D341Med (cell line): Measurements from ENCODE around the gene SYNPR.

Experiments used
- DNase-seq: peaks from one replicate; pipeline ENCODE4 v3.0.0; 2012; ENCODE audit warnings: low spot score

The SYNPR gene

GRCh38 chr3:63384382-63384781 lies 106.3 kb downstream of the SYNPR start:
- DNase-seq: no peak

DNA sequence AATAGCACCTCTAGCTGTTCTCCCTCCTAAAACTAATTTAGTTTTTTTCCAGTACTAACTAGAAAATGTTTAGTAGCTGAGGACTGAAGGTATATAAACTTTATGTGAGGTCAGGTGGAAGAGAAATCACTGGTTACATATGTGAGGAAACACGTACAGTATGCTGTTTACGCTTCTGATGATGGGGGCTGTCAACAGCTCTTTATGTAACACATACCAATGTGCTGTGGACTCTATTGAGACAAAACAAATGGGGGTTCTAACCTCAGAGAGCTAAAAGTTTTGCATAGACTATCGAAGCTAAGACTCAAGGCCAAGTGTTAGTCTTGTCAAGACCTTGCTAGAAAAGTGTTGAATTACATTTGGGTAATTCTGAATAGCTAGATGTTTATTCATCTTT lies 107.5 kb downstream of the SYNPR start:
- DNase-seq: no peak

DNA sequence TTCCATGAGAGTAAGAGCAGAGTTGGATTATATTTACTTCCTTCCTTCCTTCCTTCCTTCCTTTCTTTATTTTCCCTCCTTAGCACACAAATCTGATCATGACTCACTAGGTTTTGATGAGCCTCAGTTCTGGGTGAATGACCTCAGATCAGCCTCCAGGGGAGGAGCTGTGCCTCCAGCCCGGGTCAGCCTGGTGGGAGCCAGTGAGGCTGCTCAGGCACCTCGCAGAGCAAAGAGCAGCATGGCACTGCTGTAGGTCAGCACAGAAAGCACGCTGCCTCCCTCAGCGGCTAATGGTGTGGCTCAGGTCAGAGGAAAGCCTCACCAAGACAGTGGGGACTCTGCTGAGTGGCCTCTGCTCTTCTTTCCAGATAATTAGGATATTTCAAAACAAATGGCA lies 108.5 kb downstream of the SYNPR start:
- no peak for DNase-seq

- no peak for DNase-seq
Observed at GRCh38 chr3:63387568-63387967, 109.5 kb downstream of the SYNPR start.

DNA sequence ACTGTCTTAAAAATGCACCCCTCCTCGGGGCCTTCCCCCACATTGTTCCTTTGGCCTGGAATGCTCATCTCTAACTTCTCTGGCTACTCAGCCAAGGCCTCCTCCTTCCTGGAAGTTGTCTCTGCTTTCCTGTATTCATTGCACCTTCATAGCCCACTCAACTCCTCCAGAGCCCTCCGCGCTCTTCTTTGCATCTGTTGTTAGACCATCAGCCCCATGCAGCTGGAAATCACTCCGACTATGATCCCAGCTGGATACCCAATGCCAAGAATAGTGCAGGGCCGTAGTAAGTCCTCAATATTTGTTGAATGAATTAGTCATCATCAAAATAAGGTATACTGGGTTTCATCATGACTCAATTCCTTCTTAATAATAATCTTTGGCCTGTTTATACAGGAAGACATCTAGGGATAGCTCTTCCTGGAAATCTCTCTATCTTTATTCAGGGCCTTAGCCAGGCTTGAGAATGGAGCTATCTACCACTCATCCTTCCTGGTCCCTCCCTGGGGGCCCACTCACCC lies 112.7 kb downstream of the SYNPR start:
- no peak for DNase-seq

- no peak for DNase-seq
Observed at GRCh38 chr3:63395960-63396359, 117.9 kb downstream of the SYNPR start.

- DNase-seq: no peak
Observed at GRCh38 chr3:63400246-63400860, 122.2 kb downstream of the SYNPR start.

- no peak for DNase-seq
Observed at GRCh38 chr3:63405882-63406281, 127.8 kb downstream of the SYNPR start.

DNA sequence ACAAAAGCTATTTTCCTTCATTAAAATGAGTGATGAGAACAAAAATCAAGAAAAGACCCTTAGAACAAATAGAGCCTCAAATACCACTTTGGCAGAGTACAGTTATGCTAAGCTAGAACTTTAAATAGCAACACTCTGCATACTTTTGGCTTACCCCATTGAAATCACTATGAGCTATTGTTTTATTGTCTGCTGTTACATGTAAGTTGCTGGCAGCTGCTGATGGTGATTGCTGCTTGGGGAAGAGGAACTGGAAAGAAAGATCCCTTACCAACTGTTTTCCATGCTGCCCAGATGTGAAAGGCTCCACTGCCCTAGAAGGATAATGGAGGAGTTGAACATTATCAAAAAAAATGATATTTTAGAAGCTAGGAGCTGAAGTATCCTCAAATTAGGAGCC lies 135.4 kb downstream of the SYNPR start:
- no peak for DNase-seq

GRCh38 chr3:63414607-63415006 lies 136.5 kb downstream of the SYNPR start:
- DNase-seq: no peak

GRCh38 chr3:63429905-63430304 lies 151.8 kb downstream of the SYNPR start:
- no peak for DNase-seq

DNA sequence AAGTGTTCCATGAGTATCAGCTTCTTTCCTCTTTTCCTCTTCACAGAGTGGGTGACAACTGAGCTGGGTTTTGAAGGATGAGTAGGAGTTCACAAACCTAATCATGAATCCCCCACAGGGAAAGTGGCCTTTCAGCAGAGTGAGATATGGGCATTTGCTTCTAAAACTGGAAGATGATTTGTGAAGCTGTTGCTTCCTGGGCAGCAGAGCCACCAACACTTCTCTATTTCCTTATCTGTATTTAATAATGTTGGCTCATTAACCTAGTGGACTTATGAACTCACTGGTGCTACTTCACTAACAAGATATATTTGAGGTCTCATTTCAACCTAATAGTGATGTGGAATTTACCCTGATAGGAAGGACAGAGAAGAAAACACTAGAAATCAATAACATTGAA lies 152.8 kb downstream of the SYNPR start:
- no peak for DNase-seq

DNA sequence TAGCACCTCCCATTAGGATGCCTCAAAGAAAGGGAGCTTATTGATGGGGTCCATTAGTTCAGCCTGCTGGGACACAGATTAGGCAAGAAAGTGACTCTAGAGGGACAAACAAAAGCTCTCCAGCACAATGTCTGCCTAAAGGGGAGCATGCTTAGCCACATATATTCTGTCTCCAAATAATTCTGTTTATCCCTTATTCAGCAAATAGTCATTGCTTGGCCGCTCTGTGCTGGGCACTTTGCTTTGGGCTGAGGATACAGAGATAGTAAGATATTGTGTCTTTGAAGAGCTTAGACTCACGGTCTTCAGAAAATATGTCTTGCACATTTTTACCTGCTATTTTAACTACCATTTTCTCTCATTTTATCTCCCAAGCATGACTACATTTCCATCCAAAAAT lies 159.8 kb downstream of the SYNPR start:
- DNase-seq: no peak

DNA sequence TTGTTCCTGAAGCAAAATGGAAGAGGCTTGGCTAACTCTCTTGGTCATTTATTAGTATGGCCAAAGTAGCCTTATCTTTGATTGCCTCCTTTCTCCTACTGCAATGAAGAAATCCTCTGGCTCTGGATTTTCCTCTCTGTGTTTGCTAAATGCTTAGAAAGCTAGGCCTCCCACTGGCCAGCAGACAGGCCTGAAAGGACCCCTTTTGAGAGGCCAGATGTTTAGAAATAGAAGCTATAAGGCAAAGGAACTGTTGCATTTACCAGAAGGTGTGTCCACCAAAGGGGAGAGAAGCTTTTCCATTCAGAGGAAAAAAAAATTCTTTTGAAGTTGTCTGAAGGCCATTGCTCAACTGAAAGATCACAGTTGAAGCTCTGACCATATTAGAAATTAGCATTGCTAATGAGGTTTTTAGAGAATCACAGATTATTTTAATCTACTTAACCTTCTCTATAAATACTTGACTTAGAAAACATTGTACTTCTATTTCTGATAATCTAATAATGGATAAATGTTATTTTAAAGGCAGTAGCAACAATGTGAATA lies 160.8 kb downstream of the SYNPR start:
- no peak for DNase-seq

GRCh38 chr3:63441262-63441661 lies 163.2 kb downstream of the SYNPR start:
- DNase-seq: no peak

- DNase-seq: no peak
Observed at GRCh38 chr3:63442918-63443317, 164.8 kb downstream of the SYNPR start.

DNA sequence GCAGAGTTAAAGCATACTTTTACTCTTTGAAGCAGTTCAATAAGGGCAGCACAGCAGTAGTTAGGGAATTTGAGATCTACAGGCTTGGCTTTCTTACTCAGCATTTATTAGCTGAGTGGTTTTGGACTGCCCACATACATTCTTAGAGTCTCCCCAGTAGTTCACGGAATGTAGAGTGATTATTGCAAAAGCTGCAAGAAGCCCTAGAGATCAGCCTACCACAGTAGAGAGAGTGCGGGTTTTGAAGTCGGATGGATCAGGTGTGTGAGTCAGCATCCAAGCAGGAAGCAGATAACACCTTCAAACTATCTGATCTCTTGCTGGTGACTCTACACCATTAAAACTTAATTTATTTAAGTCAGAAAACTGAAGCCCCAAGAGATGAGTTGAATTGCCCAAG lies 171.9 kb downstream of the SYNPR start:
- DNase-seq: no peak

DNA sequence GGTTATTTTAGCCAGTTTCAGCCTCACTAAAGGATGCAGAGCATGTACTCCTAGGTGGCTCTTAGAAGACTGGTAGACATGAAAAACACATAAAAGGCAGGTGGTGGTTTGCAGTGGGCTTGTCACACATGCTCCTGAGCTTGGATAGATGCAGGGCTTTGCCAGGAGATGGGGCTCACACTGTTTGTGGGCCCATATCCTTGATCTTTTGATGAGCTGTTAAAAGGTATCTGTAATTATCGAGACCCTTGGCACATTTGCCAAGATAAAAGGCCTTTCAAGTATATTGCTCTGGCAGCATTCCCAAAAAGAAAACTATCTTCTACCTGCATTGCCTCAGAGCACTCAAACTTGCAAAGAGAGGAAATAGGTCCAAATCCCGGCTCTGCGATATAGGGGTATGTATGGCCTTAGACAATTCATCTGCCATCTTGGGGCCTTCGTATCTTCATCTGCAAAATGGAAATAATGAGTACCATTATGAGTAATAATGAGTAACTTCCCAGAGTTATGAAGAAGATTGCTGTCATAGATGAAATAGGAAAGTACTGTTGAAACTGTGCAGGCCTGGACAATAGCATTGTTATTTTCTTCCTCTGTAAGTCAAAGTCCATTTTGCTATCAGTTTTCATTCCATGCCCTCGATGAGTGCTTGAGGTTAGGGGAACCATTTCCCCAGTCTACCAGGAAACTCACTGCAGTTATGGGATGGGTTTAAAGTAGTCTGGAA lies 172.7 kb downstream of the SYNPR start:
- peak; percentile 50 for DNase-seq

DNA sequence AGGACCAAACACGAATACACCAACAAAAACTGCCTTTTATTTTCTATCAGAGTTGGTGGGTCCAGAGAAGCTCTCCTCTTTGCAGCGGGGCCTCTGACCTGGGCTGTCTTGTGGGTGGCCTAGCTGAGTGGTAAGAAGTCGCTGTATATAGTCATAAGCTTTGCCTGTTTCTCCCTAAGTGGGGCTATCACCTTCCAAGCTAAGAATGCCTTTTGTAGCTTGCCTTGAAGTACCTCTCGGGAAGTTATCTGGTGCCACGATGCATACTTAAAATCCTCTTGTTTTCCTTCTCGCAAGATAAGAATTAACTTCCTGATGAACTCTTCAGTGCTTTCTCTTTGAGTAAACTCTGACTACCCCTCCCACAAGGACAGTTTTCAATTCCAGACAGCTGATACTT lies 178.8 kb downstream of the SYNPR start:
- no peak for DNase-seq

GRCh38 chr3:63458405-63458804 lies 180.3 kb downstream of the SYNPR start:
- no peak for DNase-seq

- DNase-seq: no peak
Observed at GRCh38 chr3:63462732-63463131, 184.6 kb downstream of the SYNPR start.

DNA sequence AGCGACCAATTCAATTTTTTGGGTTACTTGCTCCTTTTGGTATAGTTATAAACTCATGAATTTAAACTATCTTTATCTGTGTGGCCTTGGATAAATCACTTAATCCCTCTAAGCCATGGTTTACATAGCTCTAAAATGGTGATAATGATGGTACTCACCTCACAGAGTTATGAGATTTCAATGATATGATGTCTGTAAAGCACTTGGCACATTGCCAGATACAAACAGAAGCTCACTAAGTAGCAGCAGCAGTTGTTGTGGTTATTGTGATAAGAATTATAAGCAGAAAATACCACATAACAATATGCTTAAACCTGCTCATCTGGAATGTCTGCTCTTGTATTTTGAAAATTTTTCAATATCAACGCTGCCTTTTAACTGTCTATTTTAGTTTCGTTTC lies 189.3 kb downstream of the SYNPR start:
- peak; percentile 37 for DNase-seq

GRCh38 chr3:63470745-63471144 lies 192.6 kb downstream of the SYNPR start:
- DNase-seq: no peak

- no peak for DNase-seq
Observed at GRCh38 chr3:63471781-63472180, 193.7 kb downstream of the SYNPR start.
